ENCODE measurements around the gene MACROD1. TPM values are rescaled to one million over a fixed set of nuclear protein-coding genes. Genes with fewer than 3 reads are reported as not detected.

The MACROD1 gene
- total and polyA plus RNA-seq, 7 donors: 14.2 to 33.9 (median 23.3) TPM

DNA sequence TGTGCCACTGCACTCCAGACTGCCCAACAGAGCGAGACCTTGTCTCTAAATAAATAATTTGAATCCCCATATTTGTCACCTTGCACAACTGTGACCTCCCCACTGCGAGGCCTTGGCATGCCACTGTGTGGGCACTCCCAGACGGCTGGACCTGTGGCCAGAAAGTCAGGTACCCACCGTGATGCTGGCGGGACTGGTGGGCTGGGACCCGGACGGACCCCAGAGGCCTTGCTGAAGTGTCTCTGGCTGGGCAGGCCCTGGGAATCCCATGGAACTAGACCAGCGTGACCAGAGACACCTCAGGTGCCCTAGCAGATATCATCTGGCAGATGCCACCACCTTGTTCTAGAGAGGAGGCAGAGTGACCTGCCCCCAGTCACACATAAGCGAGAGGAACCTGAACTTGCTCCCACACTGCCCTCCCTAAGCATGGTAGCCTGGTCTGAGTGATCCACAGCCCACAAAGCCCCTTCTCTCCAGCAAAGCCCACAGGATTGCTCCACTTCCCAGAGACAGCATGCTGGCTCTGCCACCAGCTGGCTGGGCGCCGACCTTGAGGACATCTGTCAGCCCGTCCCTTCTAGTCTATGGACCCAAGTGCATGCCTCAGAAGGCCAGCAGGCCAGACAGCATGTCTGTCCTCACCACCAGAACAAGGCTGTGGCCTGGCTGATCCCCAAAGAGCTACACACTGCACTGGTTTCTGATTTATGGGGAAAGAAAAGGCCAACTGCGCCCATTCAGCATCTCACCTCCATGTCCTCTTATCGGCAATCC, 9.5 kb downstream of the MACROD1 start:
- 92% methylated on average over 14 of the region's 14 CpGs for WGBS, 2 donors
- no peaks in the 10 kb centered on the region for H3K27me3 ChIP-seq
- DNase-seq: no peak
- no peaks in the 10 kb centered on the region for H3K36me3 ChIP-seq
- intact Hi-C loops (cut with DNase I): no loop called here
- H3K27ac ChIP-seq: no peak overlapping the region
- no peaks in the 10 kb centered on the region for H3K9me3 ChIP-seq
- H3K4me3 ChIP-seq: no peak overlapping the region
- peaks cover 0 to 7% (median 4%) of the 10 kb centered on the region in 4 donors for H3K4me1 ChIP-seq
- TF ChIP-seq POLR2AphosphoS5 (IDR thresholded peaks at IDR 0.05) (no peak), POLR2A (IDR thresholded peaks at IDR 0.05) (no peak), EP300 (IDR thresholded peaks at IDR 0.05) (no peak)
- TF ChIP-seq, protein P1, sequence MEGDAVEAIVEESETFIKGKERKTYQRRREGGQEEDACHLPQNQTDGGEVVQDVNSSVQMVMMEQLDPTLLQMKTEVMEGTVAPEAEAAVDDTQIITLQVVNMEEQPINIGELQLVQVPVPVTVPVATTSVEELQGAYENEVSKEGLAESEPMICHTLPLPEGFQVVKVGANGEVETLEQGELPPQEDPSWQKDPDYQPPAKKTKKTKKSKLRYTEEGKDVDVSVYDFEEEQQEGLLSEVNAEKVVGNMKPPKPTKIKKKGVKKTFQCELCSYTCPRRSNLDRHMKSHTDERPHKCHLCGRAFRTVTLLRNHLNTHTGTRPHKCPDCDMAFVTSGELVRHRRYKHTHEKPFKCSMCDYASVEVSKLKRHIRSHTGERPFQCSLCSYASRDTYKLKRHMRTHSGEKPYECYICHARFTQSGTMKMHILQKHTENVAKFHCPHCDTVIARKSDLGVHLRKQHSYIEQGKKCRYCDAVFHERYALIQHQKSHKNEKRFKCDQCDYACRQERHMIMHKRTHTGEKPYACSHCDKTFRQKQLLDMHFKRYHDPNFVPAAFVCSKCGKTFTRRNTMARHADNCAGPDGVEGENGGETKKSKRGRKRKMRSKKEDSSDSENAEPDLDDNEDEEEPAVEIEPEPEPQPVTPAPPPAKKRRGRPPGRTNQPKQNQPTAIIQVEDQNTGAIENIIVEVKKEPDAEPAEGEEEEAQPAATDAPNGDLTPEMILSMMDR (IDR thresholded peaks at IDR 0.05): no peak

DNA sequence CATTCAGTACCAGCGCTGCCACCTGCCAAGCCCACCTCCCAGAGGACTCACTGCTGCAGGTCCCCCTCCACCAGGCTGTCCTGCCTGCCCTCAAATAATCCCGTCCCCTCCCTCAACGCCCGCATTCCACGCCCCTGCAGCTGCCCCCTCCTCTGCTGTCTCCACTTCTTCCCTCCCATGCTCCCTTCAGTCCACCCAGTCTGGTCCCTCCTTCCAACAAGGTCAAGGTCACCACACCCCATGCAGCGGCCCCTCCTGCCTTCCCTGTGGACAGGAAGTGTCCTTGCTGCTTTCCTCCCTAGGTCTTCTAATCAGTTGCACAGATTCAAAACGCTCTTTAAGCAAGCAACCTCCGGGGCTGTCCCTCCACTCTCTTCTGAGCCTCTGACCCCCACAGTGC, 12.1 kb downstream of the MACROD1 start:
- no peaks in the 10 kb centered on the region for H3K36me3 ChIP-seq
- 61 to 65% methylated on average over 8 of the region's 8 CpGs for WGBS, 2 donors
- no peaks in the 10 kb centered on the region for H3K27me3 ChIP-seq
- peaks cover 0 to 25% (median 20%) of the 10 kb centered on the region in 4 donors for H3K4me1 ChIP-seq
- DNase-seq: no peak
- H3K4me3 ChIP-seq: no peak overlapping the region
- H3K9me3 ChIP-seq: no peaks in the 10 kb centered on the region
- intact Hi-C loops (cut with DNase I): loop anchor here (1.0 to 2.0 kb wide), 2 partner anchors 154 to 317 kb away; no protein-coding TSS in a partner anchor
- TF ChIP-seq POLR2A (IDR thresholded peaks at IDR 0.05) (no peak), POLR2AphosphoS5 (IDR thresholded peaks at IDR 0.05) (no peak), EP300 (IDR thresholded peaks at IDR 0.05) (no peak)
- TF ChIP-seq, protein P1 (IDR thresholded peaks at IDR 0.05): no peak
- no peak overlapping the region for H3K27ac ChIP-seq

GRCh38 chr11:64152841-64153691, 12.8 kb downstream of the MACROD1 start:
- Histone ChIP-seq H3K4me1 (peaks cover 0 to 33% (median 28%) of the 10 kb centered on the region in 4 donors), H3K27ac (no peak overlapping the region), H3K36me3 (no peaks in the 10 kb centered on the region), H3K4me3 (no peak overlapping the region), H3K27me3 (no peaks in the 10 kb centered on the region), H3K9me3 (no peaks in the 10 kb centered on the region)
- TF ChIP-seq EP300 (IDR thresholded peaks at IDR 0.05) (no peak), POLR2AphosphoS5 (IDR thresholded peaks at IDR 0.05) (peak in 1 of 4 donors; percentile 30), POLR2A (IDR thresholded peaks at IDR 0.05) (no peak)
- TF ChIP-seq, protein P1 (IDR thresholded peaks at IDR 0.05): peak; percentile 93 to 100 (median 96)
- intact Hi-C loops (cut with DNase I): loop anchor here (1.0 to 2.0 kb wide), 2 partner anchors 153 to 316 kb away; no protein-coding TSS in a partner anchor
- DNase-seq: peak; percentile 81
- 21 to 22% methylated on average over 23 of the region's 23 CpGs for WGBS, 2 donors

- H3K9me3 ChIP-seq: no peaks in the 10 kb centered on the region
- intact Hi-C loops (cut with DNase I): no loop called here
- 93 to 94% methylated on average over 8 of the region's 8 CpGs for WGBS, 2 donors
Measured at GRCh38 chr11:64151337-64151736, 14.6 kb downstream of the MACROD1 start.

More at GRCh38 chr11:64151337-64151736, 14.6 kb downstream of the MACROD1 start:
- H3K27me3 ChIP-seq: no peaks in the 10 kb centered on the region
- no peak overlapping the region for H3K27ac ChIP-seq
- H3K4me3 ChIP-seq: no peak overlapping the region
- peaks cover 2 to 48% (median 35%) of the 10 kb centered on the region in 4 donors for H3K4me1 ChIP-seq
- DNase-seq: no peak
- H3K36me3 ChIP-seq: no peaks in the 10 kb centered on the region
- no peak for TF ChIP-seq EP300 (IDR thresholded peaks at IDR 0.05)
- no peak for TF ChIP-seq POLR2AphosphoS5 (IDR thresholded peaks at IDR 0.05)
- TF ChIP-seq, protein P1 (IDR thresholded peaks at IDR 0.05): no peak
- TF ChIP-seq POLR2A (IDR thresholded peaks at IDR 0.05): no peak
